ENCODE measurements around the gene ENTR1. TPM values are rescaled to one million over a fixed set of nuclear protein-coding genes. Genes with fewer than 3 reads are reported as not detected.

Gene ENTR1
- total and polyA plus RNA-seq, 2 donors from 2014 or later (not counting 2 experiments from before 2014, with no cell fraction given), result 42.3 to 57.1 TPM

Other genes starting within 250 kb of the ENTR1 start
- not detected in 2 replicates for gene LHX3, start 205.5 kb downstream of the ENTR1 start, total RNA-seq
- gene LHX3, start 205.5 kb downstream of the ENTR1 start, polyA plus RNA-seq, result not detected in 2 replicates
- 11.9 and 13.6 TPM in 2 replicates for gene QSOX2, start 164.8 kb downstream of the ENTR1 start, total RNA-seq
- 6.4 and 7.0 TPM in 2 replicates for gene QSOX2, start 164.8 kb downstream of the ENTR1 start, polyA plus RNA-seq
- 0.03 TPM in 1 of 2 replicates, not detected in the other for gene CCDC187, start 106.5 kb downstream of the ENTR1 start, total RNA-seq
- gene CCDC187, start 106.5 kb downstream of the ENTR1 start, polyA plus RNA-seq, result 0.01 and 0.03 TPM in 2 replicates
- 3.6 and 6.2 TPM in 2 replicates for gene GPSM1, start 83.1 kb downstream of the ENTR1 start, total RNA-seq
- gene GPSM1, start 83.1 kb downstream of the ENTR1 start, polyA plus RNA-seq, result 3.4 and 5.3 TPM in 2 replicates
- 17.9 and 25.2 TPM in 2 replicates for gene DNLZ, start 46.9 kb downstream of the ENTR1 start, total RNA-seq
- 30.9 and 48.7 TPM in 2 replicates for gene DNLZ, start 46.9 kb downstream of the ENTR1 start, polyA plus RNA-seq
- gene CARD9, start 36.9 kb downstream of the ENTR1 start, total RNA-seq, result 0.24 and 0.35 TPM in 2 replicates
- gene CARD9, start 36.9 kb downstream of the ENTR1 start, polyA plus RNA-seq, result 0.17 and 0.32 TPM in 2 replicates
- gene SNAPC4, start 10.4 kb downstream of the ENTR1 start, total RNA-seq, result 8.5 and 9.6 TPM in 2 replicates
- gene SNAPC4, start 10.4 kb downstream of the ENTR1 start, polyA plus RNA-seq, result 5.8 and 6.5 TPM in 2 replicates
- 52.0 and 56.7 TPM in 2 replicates for gene PMPCA, start within 50 bp of the ENTR1 start, total RNA-seq
- 58.2 and 60.8 TPM in 2 replicates for gene PMPCA, start within 50 bp of the ENTR1 start, polyA plus RNA-seq
- gene INPP5E, start 29.2 kb upstream of the ENTR1 start, total RNA-seq, result 11.5 and 12.6 TPM in 2 replicates
- gene INPP5E, start 29.2 kb upstream of the ENTR1 start, polyA plus RNA-seq, result 10.1 and 10.3 TPM in 2 replicates
- gene SEC16A, start 72.4 kb upstream of the ENTR1 start, total RNA-seq, result 61.8 and 68.9 TPM in 2 replicates
- gene SEC16A, start 72.4 kb upstream of the ENTR1 start, polyA plus RNA-seq, result 45.8 and 47.7 TPM in 2 replicates
- 41.9 and 49.8 TPM in 2 replicates for gene NOTCH1, start 135.4 kb upstream of the ENTR1 start, total RNA-seq
- 8.3 and 11.7 TPM in 2 replicates for gene NOTCH1, start 135.4 kb upstream of the ENTR1 start, polyA plus RNA-seq